T-cell (primary cell): ENCODE data around the gene WDR13. TPM values are rescaled to one million over a fixed set of nuclear protein-coding genes. Genes with fewer than 3 reads are reported as not detected.

Experiments used
- ATAC-seq, 4 experiments: fragments of 200-7000 bp in 3 of 4; fragments of 150-1000 bp in 1 of 4; cut with Tn5 transposase; replicated peaks in 1 of 4; 1 replicate in 3 of 4; 2 replicates in 1 of 4; pipeline ENCODE4 v1.10.0; 2021; ENCODE audit warnings: moderate library complexity in 3 of 4, mild to moderate bottlenecking in 2 of 4, moderate number of reproducible peaks in 1 of 4
- CTCF ChIA-PET, 2 donors: fragments of 300-600 bp; sonication (Branson Sonifier 250); formaldehyde crosslinking; loops; one replicate each; lab custom pipeline; 2022; ENCODE audit warnings: antibody characterized with exemption in 2 of 2; lab: Charles Lee
- POLR2A ChIA-PET, 2 donors: fragments of 300-600 bp; sonication (Branson Sonifier 250); formaldehyde crosslinking; loops; one replicate each; lab custom pipeline; 2022; ENCODE audit warnings: antibody characterized with exemption in 2 of 2; lab: Charles Lee
- DNase-seq, 35 experiments: peaks; one replicate each; pipeline versions ENCODE4 v3.0.0 to v3.0.0-alpha.2; 2013 to 2023
- H3K27ac ChIP-seq: one replicate; pipeline ENCODE4 v1.5.1; 2013; ENCODE audit warnings: low read length
- H3K27me3 ChIP-seq, 2 experiments: replicated peaks in 1 of 2; 1 replicate in 1 of 2; 2 replicates in 1 of 2; pipeline versions ENCODE4 v1.6.1 to v1.7.0; 2013; ENCODE audit warnings: low read length in 1 of 2, mixed read lengths in 1 of 2; ENCODE audit not compliant: control insufficient read depth in 2 of 2, insufficient read depth in 2 of 2; ENCODE audit errors: extremely low read depth in 1 of 2
- H3K36me3 ChIP-seq, 2 donors: 1 replicate in 1 of 2; 2 replicates in 1 of 2; pipeline versions ENCODE4 v1.6.1 to v1.7.0; 2013; ENCODE audit warnings: low read length in 1 of 2; ENCODE audit not compliant: control insufficient read depth in 2 of 2, insufficient read depth in 1 of 2; ENCODE audit errors: extremely low read depth in 1 of 2
- H3K4me1 ChIP-seq, 2 experiments: 1 replicate in 1 of 2; 2 replicates in 1 of 2; pipeline versions ENCODE4 v1.6.1 to v1.7.0; 2013; ENCODE audit warnings: low read length in 2 of 2, mixed read lengths in 1 of 2; ENCODE audit not compliant: insufficient read depth in 2 of 2, control insufficient read depth in 1 of 2; ENCODE audit errors: extremely low read depth in 1 of 2
- H3K4me3 ChIP-seq, 2 donors: 1 replicate in 1 of 2; 2 replicates in 1 of 2; pipeline versions ENCODE4 v1.5.1 to v1.7.0; 2013; ENCODE audit warnings: mild to moderate bottlenecking in 2 of 2, low read length in 1 of 2, moderate library complexity in 1 of 2; ENCODE audit not compliant: control insufficient read depth in 1 of 2; ENCODE audit errors: extremely low read depth in 1 of 2
- H3K9me3 ChIP-seq: 2 replicates; pipeline ENCODE4 v1.7.0; 2013
- H3K27ac Mint-ChIP-seq, 2 donors: one replicate each; pipeline ENCODE4 v1.8.0; 2020 to 2021; ENCODE audit warnings: mild to moderate bottlenecking in 2 of 2, mixed read lengths in 2 of 2
- H3K27me3 Mint-ChIP-seq, 2 donors: one replicate each; pipeline ENCODE4 v1.8.0; 2021 to 2022; ENCODE audit warnings: mixed read lengths in 2 of 2
- H3K36me3 Mint-ChIP-seq: one replicate; pipeline ENCODE4 v1.8.0; 2021; ENCODE audit warnings: mixed read lengths
- H3K4me1 Mint-ChIP-seq, 3 donors: one replicate each; pipeline ENCODE4 v1.8.0; 2020 to 2022; ENCODE audit warnings: mixed read lengths in 3 of 3, mild to moderate bottlenecking in 1 of 3
- H3K4me3 Mint-ChIP-seq, 3 donors: one replicate each; pipeline ENCODE4 v1.8.0; 2020 to 2022; ENCODE audit warnings: mild to moderate bottlenecking in 3 of 3, mixed read lengths in 3 of 3, moderate library complexity in 3 of 3
- H3K9me3 Mint-ChIP-seq, 3 donors: one replicate each; pipeline ENCODE4 v1.8.0; 2020 to 2022; ENCODE audit warnings: mixed read lengths in 3 of 3
- WGBS: methylation state at CpG from one replicate; pipeline ENCODE4 v1.1.5; 2013; ENCODE audit warnings: missing lambda C conversion rate; ENCODE audit not compliant: insufficient coverage; 5-methylcytosine and 5-hydroxymethylcytosine counted together
- total RNA-seq, 35 experiments: library from RNA in 6 of 35; stranded (reverse) in 6 of 35; fragments of 120-200 nt in 1 of 35; gene quantifications; one replicate each; pipeline versions ENCODE4 v1.2.1 to v1.2.4 and lab custom pipeline; 2013 to 2026

WDR13 gene
- total RNA-seq, 5 donors from 2014 or later (not counting 1 experiment from before 2014, with no cell fraction given): 39.0 to 65.9 (median 59.3) TPM

GRCh38 chrX:48590203-48591103, 6.8 kb upstream of the WDR13 start:
- no peaks in the 10 kb centered on the region for H3K9me3 ChIP-seq
- H3K36me3 Mint-ChIP-seq: no peaks in the 10 kb centered on the region
- POLR2A ChIA-PET: no interaction called here
- no peak overlapping the region for H3K4me3 ChIP-seq
- CTCF ChIA-PET: no interaction called here
- no peak overlapping the region for H3K27ac Mint-ChIP-seq
- no peaks in the 10 kb centered on the region for H3K9me3 Mint-ChIP-seq
- H3K4me3 Mint-ChIP-seq: no peak overlapping the region
- no peak for DNase-seq
- 86% methylated on average over 4 of the region's 21 CpGs for WGBS
- peaks cover 0 to 5% of the 10 kb centered on the region in 2 donors for H3K27me3 Mint-ChIP-seq
- H3K4me1 Mint-ChIP-seq: no peaks in the 10 kb centered on the region
- H3K36me3 ChIP-seq: no peaks in the 10 kb centered on the region
- peaks cover 0 to 3% of the 10 kb centered on the region in 2 experiments for H3K27me3 ChIP-seq
- H3K4me1 ChIP-seq: no peaks in the 10 kb centered on the region
- H3K27ac ChIP-seq: no peak overlapping the region
- ATAC-seq: no peak

- 56% methylated on average over 4 of the region's 9 CpGs for WGBS
- no peaks in the 10 kb centered on the region for H3K36me3 Mint-ChIP-seq
- ATAC-seq: no peak
- no peak overlapping the region for H3K27ac Mint-ChIP-seq
- no peak for DNase-seq
- Histone ChIP-seq H3K27me3 (peaks cover 0 to 3% of the 10 kb centered on the region in 2 experiments), H3K4me3 (no peak overlapping the region), H3K36me3 (no peaks in the 10 kb centered on the region), H3K27ac (no peak overlapping the region), H3K4me1 (no peaks in the 10 kb centered on the region), H3K9me3 (no peaks in the 10 kb centered on the region)
- CTCF ChIA-PET: no interaction called here
- H3K4me3 Mint-ChIP-seq: no peak overlapping the region
- peaks cover 0 to 5% of the 10 kb centered on the region in 2 donors for H3K27me3 Mint-ChIP-seq
- POLR2A ChIA-PET: no interaction called here
- H3K9me3 Mint-ChIP-seq: no peaks in the 10 kb centered on the region
- H3K4me1 Mint-ChIP-seq: no peaks in the 10 kb centered on the region
Observed at GRCh38 chrX:48591255-48591791, 6.0 kb upstream of the WDR13 start.

GRCh38 chrX:48592971-48593370, 4.3 kb upstream of the WDR13 start:
- Histone ChIP-seq H3K4me1 (peaks cover 0 to 4% of the 10 kb centered on the region in 2 experiments), H3K36me3 (no peaks in the 10 kb centered on the region), H3K4me3 (no peak overlapping the region), H3K9me3 (no peaks in the 10 kb centered on the region), H3K27ac (no peak overlapping the region), H3K27me3 (peaks cover 0 to 3% of the 10 kb centered on the region in 2 experiments)
- no peaks in the 10 kb centered on the region for H3K9me3 Mint-ChIP-seq
- ChIA-PET CTCF (no interaction called here), POLR2A (no interaction called here)
- peaks cover 5 to 7% (median 6%) of the 10 kb centered on the region in 3 donors for H3K4me1 Mint-ChIP-seq
- no peak overlapping the region for H3K27ac Mint-ChIP-seq
- no peaks in the 10 kb centered on the region for H3K36me3 Mint-ChIP-seq
- no peak for ATAC-seq
- peaks cover 0 to 5% of the 10 kb centered on the region in 2 donors for H3K27me3 Mint-ChIP-seq
- no peak for DNase-seq
- no peak overlapping the region for H3K4me3 Mint-ChIP-seq
- WGBS: no CpG with 5 or more reads among the region's 5 CpGs

- POLR2A ChIA-PET: interaction anchor here in 1 of 2 donors (0.8 to 1.2 kb wide), 2 partner anchors 17 to 64 kb away, joined by 6 read pairs; no protein-coding TSS in a partner anchor
Observed at GRCh38 chrX:48595929-48596328, 1.4 kb upstream of the WDR13 start.

GRCh38 chrX:48598614-48599013, 1.3 kb downstream of the WDR13 start:
- Mint-ChIP-seq H3K4me3 (peak overlapping the region; percentile 92 to 97 (median 95)), H3K9me3 (no peaks in the 10 kb centered on the region), H3K27me3 (no peaks in the 10 kb centered on the region), H3K27ac (no peak overlapping the region), H3K4me1 (peaks cover 10 to 15% (median 14%) of the 10 kb centered on the region in 3 donors), H3K36me3 (peaks cover 3% of the 10 kb centered on the region)
- Histone ChIP-seq H3K27me3 (no peaks in the 10 kb centered on the region), H3K27ac (peak overlapping the region; percentile 99), H3K4me3 (peak overlapping the region in 1 of 2 donors; percentile 93), H3K9me3 (no peaks in the 10 kb centered on the region), H3K4me1 (peaks cover 0 to 16% of the 10 kb centered on the region in 2 experiments), H3K36me3 (peaks cover 2 to 16% of the 10 kb centered on the region in 2 donors)
- ATAC-seq (no peak), DNase-seq (no peak)
- CTCF ChIA-PET: interaction anchor here in 1 of 2 donors (1.1 kb wide), 1 partner anchor 24 kb away, joined by 3 read pairs; the partner anchor contains the start of gene RBM3
- 95% methylated on average over 16 of the region's 25 CpGs for WGBS
- POLR2A ChIA-PET: no interaction called here

More at GRCh38 chrX:48595929-48596328, 1.4 kb upstream of the WDR13 start:
- peaks cover 10 to 15% (median 14%) of the 10 kb centered on the region in 3 donors for H3K4me1 Mint-ChIP-seq
- no peaks in the 10 kb centered on the region for H3K27me3 Mint-ChIP-seq
- ATAC-seq (no peak), DNase-seq (no peak)
- H3K4me3 Mint-ChIP-seq: no peak overlapping the region
- H3K9me3 ChIP-seq: no peaks in the 10 kb centered on the region
- no peak overlapping the region for H3K27ac Mint-ChIP-seq
- no peaks in the 10 kb centered on the region for H3K36me3 Mint-ChIP-seq
- H3K27ac ChIP-seq: no peak overlapping the region
- H3K4me3 ChIP-seq: no peak overlapping the region
- H3K36me3 ChIP-seq: peaks cover 0 to 16% of the 10 kb centered on the region in 2 donors
- peaks cover 0 to 16% of the 10 kb centered on the region in 2 experiments for H3K4me1 ChIP-seq
- H3K27me3 ChIP-seq: peaks cover 0 to 3% of the 10 kb centered on the region in 2 experiments
- CTCF ChIA-PET: no interaction called here
- no CpG with 5 or more reads among the region's 2 CpGs for WGBS
- H3K9me3 Mint-ChIP-seq: no peaks in the 10 kb centered on the region

GRCh38 chrX:48599341-48599740, 2.0 kb downstream of the WDR13 start:
- Histone ChIP-seq H3K9me3 (no peaks in the 10 kb centered on the region), H3K27me3 (no peaks in the 10 kb centered on the region), H3K4me1 (peaks cover 0 to 16% of the 10 kb centered on the region in 2 experiments), H3K27ac (no peak overlapping the region), H3K4me3 (no peak overlapping the region), H3K36me3 (peaks cover 2 to 19% of the 10 kb centered on the region in 2 donors)
- H3K27me3 Mint-ChIP-seq: no peaks in the 10 kb centered on the region
- peaks cover 10 to 15% (median 14%) of the 10 kb centered on the region in 3 donors for H3K4me1 Mint-ChIP-seq
- H3K27ac Mint-ChIP-seq: no peak overlapping the region
- ATAC-seq: no peak
- peaks cover 5% of the 10 kb centered on the region for H3K36me3 Mint-ChIP-seq
- 90% methylated on average over 2 of the region's 20 CpGs for WGBS
- no peak for DNase-seq
- H3K4me3 Mint-ChIP-seq: peak overlapping the region in 1 of 3 donors; percentile 3
- ChIA-PET CTCF (no interaction called here), POLR2A (no interaction called here)
- no peaks in the 10 kb centered on the region for H3K9me3 Mint-ChIP-seq
